Neural cell (in vitro differentiated cells): ENCODE results near the gene HDLBP. TPM values are rescaled to one million over a fixed set of nuclear protein-coding genes. Genes with fewer than 3 reads are reported as not detected.

ENCODE experiments used
- H2AFZ ChIP-seq: fragments of 200-600, 300-800 bp; sonication (generic), shearing (Covaris generic); 2 replicates; pipeline ENCODE4 v1.6.0; 2014; ENCODE audit warnings: low read depth, mild to moderate bottlenecking, antibody characterized with exemption, low read length, moderate library complexity
- H3F3A ChIP-seq: fragments of 200-600 bp; shearing (Covaris generic); 2 replicates; pipeline ENCODE4 v1.6.1; 2016; ENCODE audit warnings: mild to moderate bottlenecking, moderate library complexity, mixed read lengths, antibody characterized with exemption, low read length; ENCODE audit not compliant: insufficient read depth, poor library complexity, severe bottlenecking
- H3K27ac ChIP-seq: fragments of 200-600, 300-800 bp; sonication (generic), shearing (Covaris generic); 2 replicates; pipeline ENCODE4 v1.5.1; 2014; ENCODE audit warnings: mild to moderate bottlenecking, low read length, moderate library complexity
- H3K27me3 ChIP-seq: fragments of 300-800, 200-600 bp; sonication (generic), shearing (Covaris generic); 2 replicates; pipeline ENCODE4 v1.6.0; 2014; ENCODE audit warnings: mild to moderate bottlenecking, low read depth, low read length, moderate library complexity; ENCODE audit not compliant: insufficient read depth
- H3K36me3 ChIP-seq: fragments of 300-800, 200-600 bp; sonication (generic), shearing (Covaris generic); 2 replicates; pipeline ENCODE4 v1.5.1; 2014; ENCODE audit warnings: mild to moderate bottlenecking, antibody characterized with exemption, low read length, moderate library complexity; ENCODE audit not compliant: insufficient read depth
- H3K4me2 ChIP-seq: fragments of 300-800, 200-600 bp; sonication (generic), shearing (Covaris generic); 2 replicates; pipeline ENCODE4 v1.6.0; 2014; ENCODE audit warnings: mild to moderate bottlenecking, low read length
- H3K4me3 ChIP-seq: fragments of 300-800, 200-600 bp; sonication (generic), shearing (Covaris generic); 2 replicates; pipeline ENCODE4 v1.5.1; 2014; ENCODE audit warnings: mild to moderate bottlenecking, low read length, moderate library complexity
- H3K79me2 ChIP-seq: fragments of 200-600 bp; shearing (Covaris generic); replicated peaks from 2 replicates; pipeline ENCODE4 v1.6.0; 2014; ENCODE audit warnings: mild to moderate bottlenecking, low read length, moderate library complexity; ENCODE audit not compliant: insufficient read depth
- H3K9ac ChIP-seq: fragments of 300-800, 200-600 bp; sonication (generic), shearing (Covaris generic); 2 replicates; pipeline ENCODE4 v1.6.1; 2016; ENCODE audit warnings: mild to moderate bottlenecking, low read length, mixed read lengths
- H3K9me2 ChIP-seq: fragments of 200-600 bp; shearing (Covaris generic); 2 replicates; pipeline ENCODE4 v1.6.1; 2016; ENCODE audit warnings: mild to moderate bottlenecking, low read length, mixed read lengths; ENCODE audit not compliant: insufficient read depth
- H3K9me3 ChIP-seq: fragments of 200-600, 300-800 bp; sonication (generic), shearing (Covaris generic); 2 replicates; pipeline ENCODE4 v1.6.1; 2016; ENCODE audit warnings: mild to moderate bottlenecking, mixed run types, low read length, moderate library complexity, mixed read lengths
- H4K20me1 ChIP-seq: fragments of 200-600 bp; shearing (Covaris generic); 2 replicates; pipeline ENCODE4 v1.6.1; 2016; ENCODE audit warnings: mild to moderate bottlenecking, mixed run types; ENCODE audit not compliant: insufficient read depth
- EP300 ChIP-seq: fragments of 450-650 bp; conservative IDR thresholded peaks from 2 replicates; pipeline ENCODE4 v1.6.1; 2014; ENCODE audit warnings: antibody characterized with exemption, mild to moderate bottlenecking, moderate library complexity; ENCODE audit not compliant: poor library complexity, severe bottlenecking
- EZH2 ChIP-seq: fragments of 200-600, 300-800 bp; shearing (Covaris generic), sonication (generic); IDR thresholded peaks from 2 replicates; pipeline ENCODE4 v1.6.1; 2014; ENCODE audit warnings: antibody characterized with exemption, low read length, borderline replicate concordance, mild to moderate bottlenecking; ENCODE audit not compliant: insufficient read depth, poor library complexity, severe bottlenecking
- MXI1 ChIP-seq: fragments of 450-650 bp; conservative IDR thresholded peaks from 2 replicates; pipeline ENCODE4 v1.6.1; 2014; ENCODE audit warnings: antibody characterized with exemption, mild to moderate bottlenecking; ENCODE audit not compliant: poor library complexity, severe bottlenecking
- POLR2AphosphoS5 ChIP-seq: IDR thresholded peaks from 2 replicates; pipeline ENCODE4 v1.6.1; 2012
- RAD21 ChIP-seq: fragments of 450-650 bp; conservative IDR thresholded peaks from 2 replicates; pipeline ENCODE4 v1.6.1; 2014; ENCODE audit warnings: antibody characterized with exemption, mild to moderate bottlenecking, moderate library complexity
- SMC3 ChIP-seq: fragments of 450-650 bp; conservative IDR thresholded peaks from 2 replicates; pipeline ENCODE4 v1.6.1; 2014; ENCODE audit warnings: antibody characterized with exemption, mild to moderate bottlenecking, moderate library complexity; ENCODE audit not compliant: poor library complexity
- TAF1 ChIP-seq: IDR thresholded peaks from 2 replicates; pipeline ENCODE4 v1.6.1; 2012; ENCODE audit warnings: low read depth
- polyA plus RNA-seq: library from polyadenylated mRNA; depleted of rRNA; stranded (reverse); fragments of >200 nt; gene quantifications from 2 replicates; pipeline ENCODE4 v1.2.3, GENCODE V29; 2014
- TF ChIP-seq, protein P1 (sequence below): IDR thresholded peaks from 2 replicates; pipeline ENCODE4 v1.6.1; 2012; ENCODE audit warnings: borderline replicate concordance
- TF ChIP-seq, protein P2 (sequence below): fragments of 450-650 bp; IDR thresholded peaks from 2 replicates; pipeline ENCODE4 v1.5.1; 2014; ENCODE audit warnings: antibody characterized with exemption, mild to moderate bottlenecking, moderate library complexity; ENCODE audit not compliant: poor library complexity, severe bottlenecking

HDLBP gene
- polyA plus RNA-seq, 1 donor from 2014 or later: 61.9 TPM

DNA sequence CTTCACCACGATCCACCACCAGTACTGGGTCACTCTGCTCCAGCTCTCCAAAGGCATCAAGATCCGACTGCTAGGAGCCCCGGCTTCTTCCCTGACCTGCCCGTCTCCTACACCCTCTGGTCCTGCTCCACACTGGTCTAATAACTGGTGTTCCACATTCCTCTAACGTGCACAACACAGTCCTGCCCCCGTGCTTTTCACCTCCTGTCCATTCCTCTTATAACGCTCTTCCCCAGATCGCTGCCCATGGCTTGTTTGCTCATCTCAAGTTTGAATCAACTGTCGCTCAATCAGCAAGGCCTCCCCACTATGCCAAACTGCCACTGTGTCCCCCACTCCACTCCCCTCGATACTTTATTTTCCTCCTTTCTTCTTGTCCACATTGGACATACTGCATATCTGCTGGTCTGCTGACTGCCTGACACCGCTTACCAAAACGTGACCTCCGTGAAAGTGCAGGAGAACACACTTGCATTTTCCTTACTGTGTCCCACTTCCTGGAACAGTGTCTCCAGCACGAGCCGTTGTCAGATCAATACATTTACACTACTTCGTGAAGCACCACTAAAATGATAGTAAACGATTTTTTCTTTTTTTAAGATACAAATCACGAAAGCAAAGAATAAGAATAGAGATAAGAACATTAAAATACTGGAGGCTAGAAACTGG lies 6.5 kb downstream of the HDLBP start:
- Histone ChIP-seq H3K9me3 (no peaks in the 10 kb centered on the region), H3K9me2 (no peaks in the 10 kb centered on the region), H3K36me3 (no peaks in the 10 kb centered on the region), H3F3A (no peaks in the 10 kb centered on the region), H2AFZ (no peak overlapping the region), H4K20me1 (no peaks in the 10 kb centered on the region), H3K27ac (no peak overlapping the region), H3K9ac (no peak overlapping the region), H3K79me2 (peaks cover 33% of the 10 kb centered on the region), H3K27me3 (no peaks in the 10 kb centered on the region), H3K4me3 (no peak overlapping the region), H3K4me2 (no peak overlapping the region)
- TF ChIP-seq, protein P1, sequence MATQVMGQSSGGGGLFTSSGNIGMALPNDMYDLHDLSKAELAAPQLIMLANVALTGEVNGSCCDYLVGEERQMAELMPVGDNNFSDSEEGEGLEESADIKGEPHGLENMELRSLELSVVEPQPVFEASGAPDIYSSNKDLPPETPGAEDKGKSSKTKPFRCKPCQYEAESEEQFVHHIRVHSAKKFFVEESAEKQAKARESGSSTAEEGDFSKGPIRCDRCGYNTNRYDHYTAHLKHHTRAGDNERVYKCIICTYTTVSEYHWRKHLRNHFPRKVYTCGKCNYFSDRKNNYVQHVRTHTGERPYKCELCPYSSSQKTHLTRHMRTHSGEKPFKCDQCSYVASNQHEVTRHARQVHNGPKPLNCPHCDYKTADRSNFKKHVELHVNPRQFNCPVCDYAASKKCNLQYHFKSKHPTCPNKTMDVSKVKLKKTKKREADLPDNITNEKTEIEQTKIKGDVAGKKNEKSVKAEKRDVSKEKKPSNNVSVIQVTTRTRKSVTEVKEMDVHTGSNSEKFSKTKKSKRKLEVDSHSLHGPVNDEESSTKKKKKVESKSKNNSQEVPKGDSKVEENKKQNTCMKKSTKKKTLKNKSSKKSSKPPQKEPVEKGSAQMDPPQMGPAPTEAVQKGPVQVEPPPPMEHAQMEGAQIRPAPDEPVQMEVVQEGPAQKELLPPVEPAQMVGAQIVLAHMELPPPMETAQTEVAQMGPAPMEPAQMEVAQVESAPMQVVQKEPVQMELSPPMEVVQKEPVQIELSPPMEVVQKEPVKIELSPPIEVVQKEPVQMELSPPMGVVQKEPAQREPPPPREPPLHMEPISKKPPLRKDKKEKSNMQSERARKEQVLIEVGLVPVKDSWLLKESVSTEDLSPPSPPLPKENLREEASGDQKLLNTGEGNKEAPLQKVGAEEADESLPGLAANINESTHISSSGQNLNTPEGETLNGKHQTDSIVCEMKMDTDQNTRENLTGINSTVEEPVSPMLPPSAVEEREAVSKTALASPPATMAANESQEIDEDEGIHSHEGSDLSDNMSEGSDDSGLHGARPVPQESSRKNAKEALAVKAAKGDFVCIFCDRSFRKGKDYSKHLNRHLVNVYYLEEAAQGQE: no peak
- TF ChIP-seq, protein P2, sequence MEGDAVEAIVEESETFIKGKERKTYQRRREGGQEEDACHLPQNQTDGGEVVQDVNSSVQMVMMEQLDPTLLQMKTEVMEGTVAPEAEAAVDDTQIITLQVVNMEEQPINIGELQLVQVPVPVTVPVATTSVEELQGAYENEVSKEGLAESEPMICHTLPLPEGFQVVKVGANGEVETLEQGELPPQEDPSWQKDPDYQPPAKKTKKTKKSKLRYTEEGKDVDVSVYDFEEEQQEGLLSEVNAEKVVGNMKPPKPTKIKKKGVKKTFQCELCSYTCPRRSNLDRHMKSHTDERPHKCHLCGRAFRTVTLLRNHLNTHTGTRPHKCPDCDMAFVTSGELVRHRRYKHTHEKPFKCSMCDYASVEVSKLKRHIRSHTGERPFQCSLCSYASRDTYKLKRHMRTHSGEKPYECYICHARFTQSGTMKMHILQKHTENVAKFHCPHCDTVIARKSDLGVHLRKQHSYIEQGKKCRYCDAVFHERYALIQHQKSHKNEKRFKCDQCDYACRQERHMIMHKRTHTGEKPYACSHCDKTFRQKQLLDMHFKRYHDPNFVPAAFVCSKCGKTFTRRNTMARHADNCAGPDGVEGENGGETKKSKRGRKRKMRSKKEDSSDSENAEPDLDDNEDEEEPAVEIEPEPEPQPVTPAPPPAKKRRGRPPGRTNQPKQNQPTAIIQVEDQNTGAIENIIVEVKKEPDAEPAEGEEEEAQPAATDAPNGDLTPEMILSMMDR: no peak
- TF ChIP-seq MXI1: no peak

DNA sequence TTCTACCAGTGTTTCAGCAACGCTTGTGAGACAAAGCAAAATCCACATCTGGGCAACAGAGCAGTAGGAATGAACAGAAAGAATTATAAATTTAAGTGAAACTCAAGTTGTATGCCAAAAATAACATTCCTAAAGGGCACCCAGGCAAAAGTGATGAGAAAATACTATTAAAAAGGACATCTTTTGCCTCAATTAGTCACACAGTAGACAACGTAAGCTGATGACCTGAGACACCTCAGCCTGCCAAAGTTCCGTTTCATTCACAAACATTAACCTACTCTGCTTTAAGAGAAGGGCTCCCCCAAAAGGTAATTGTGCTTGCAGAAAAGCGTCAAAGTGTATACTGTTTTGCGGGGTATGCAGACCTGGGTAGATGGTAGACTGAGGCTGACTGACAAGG lies 7.2 kb downstream of the HDLBP start:
- no peak overlapping the region for H3K27ac ChIP-seq
- H3K9me2 ChIP-seq: no peaks in the 10 kb centered on the region
- no peak overlapping the region for H3K4me3 ChIP-seq
- no peaks in the 10 kb centered on the region for H3K36me3 ChIP-seq
- no peak overlapping the region for H2AFZ ChIP-seq
- H4K20me1 ChIP-seq: no peaks in the 10 kb centered on the region
- no peaks in the 10 kb centered on the region for H3F3A ChIP-seq
- H3K9me3 ChIP-seq: no peaks in the 10 kb centered on the region
- peaks cover 28% of the 10 kb centered on the region for H3K79me2 ChIP-seq
- no peak for TF ChIP-seq EP300
- TF ChIP-seq SMC3: no peak
- TF ChIP-seq, protein P1: no peak
- TF ChIP-seq, protein P2: no peak
- TF ChIP-seq EZH2: no peak
- no peak for TF ChIP-seq POLR2AphosphoS5
- no peak for TF ChIP-seq TAF1
- no peak for TF ChIP-seq MXI1
- TF ChIP-seq RAD21: no peak
- H3K4me2 ChIP-seq: no peak overlapping the region
- no peak overlapping the region for H3K9ac ChIP-seq
- no peaks in the 10 kb centered on the region for H3K27me3 ChIP-seq
